Hematopoietic multipotent progenitor cell (in vitro differentiated cells): ENCODE measurements around the gene SNX33. TPM values are rescaled to one million over a fixed set of nuclear protein-coding genes. Genes with fewer than 3 reads are reported as not detected.
A peak's percentile ranks its signal among the peaks of the same experiment; 100 is the strongest.
"Not testable (repeated sequence)": the region's sequence is repeated elsewhere in the genome, so short reads cannot be mapped to it uniquely, and the experiment has no call there.

Experiments used
- DNase-seq, 3 donors: peaks; one replicate each; pipeline ENCODE4 v3.0.0-alpha.2; 2011 to 2015; ENCODE audit warnings: low read depth in 2 of 3, low spot score in 2 of 3
- total RNA-seq: library from RNA; depleted of rRNA; stranded (reverse); fragments of >200 nt; gene quantifications from one replicate; pipeline ENCODE4 v1.2.3, GENCODE V29; 2012

The SNX33 gene
- total RNA-seq, 1 donor = 10.5 TPM

GRCh38 chr15:75680007-75680789 is 32.5 kb downstream of the SNX33 start:
- DNase-seq = no peak

DNA sequence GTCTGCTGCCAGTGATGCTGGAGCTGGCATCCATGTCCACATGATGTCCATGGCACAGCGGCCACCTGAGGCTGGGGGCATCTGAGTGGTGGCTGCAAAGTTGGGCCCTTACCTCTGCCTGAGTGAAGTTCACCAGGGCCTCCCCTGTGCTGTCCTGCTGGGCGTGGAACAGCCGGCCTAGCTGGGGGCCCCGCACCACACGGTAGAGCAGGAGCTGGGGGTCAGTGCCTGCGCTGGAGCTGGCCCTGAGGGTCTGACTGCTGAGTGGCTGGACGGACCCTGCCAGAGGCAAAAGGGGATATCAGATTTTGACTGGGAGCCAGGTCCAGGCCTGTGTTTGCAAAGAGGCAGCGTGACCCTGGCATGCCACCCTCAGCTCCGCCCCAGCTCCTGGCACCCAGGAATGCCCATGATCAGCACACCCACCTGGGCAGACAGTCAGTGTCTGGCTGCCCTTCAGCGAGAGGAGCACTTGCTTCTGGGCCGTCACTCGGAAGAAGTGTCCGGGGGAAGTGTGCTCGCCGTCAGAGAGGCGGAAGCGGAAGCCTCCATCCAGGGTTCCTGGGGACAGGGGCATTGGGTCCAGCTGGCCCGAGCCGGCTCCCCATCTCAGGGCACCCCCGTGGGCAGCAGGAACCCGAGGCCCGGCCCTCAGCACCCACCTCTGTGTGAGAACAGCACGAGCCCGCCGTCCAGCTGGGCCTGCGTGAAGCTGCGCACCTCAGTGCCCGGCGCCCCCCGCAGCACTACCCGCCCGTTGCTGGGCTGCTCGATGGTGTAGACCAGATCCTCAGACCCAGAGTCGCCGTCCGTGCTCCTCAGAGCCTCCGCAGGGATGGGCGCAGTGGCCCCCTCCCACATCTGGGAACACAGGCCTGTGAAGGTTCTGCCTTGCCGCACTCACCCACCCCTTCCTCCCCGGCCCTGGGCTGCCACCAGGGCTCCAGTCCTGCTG is 34.7 kb downstream of the SNX33 start:
- DNase-seq = no peak

GRCh38 chr15:75683646-75684312 is 36.1 kb downstream of the SNX33 start:
- DNase-seq = peak in 2 of 3 donors; percentile 72 to 77

DNA sequence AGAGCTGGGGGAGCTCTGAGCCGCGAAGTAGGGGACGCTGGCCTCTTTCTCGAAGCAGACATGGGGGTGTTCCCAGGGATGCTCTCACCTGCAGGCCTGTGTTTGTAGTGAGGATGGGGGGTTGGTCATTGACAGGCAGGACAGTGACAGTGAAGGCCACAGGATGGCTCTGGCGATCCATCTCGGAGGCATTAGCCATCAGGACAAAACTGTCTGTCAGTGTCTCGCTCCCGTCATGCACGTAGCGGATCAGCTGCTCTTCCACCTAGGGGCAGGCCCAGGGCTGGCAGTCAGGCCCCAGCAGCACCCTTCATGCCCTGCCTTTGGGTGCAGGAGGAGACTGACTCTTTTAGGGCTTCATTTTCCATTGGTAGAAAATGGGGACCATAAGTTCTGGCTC is 36.9 kb downstream of the SNX33 start:
- DNase-seq = no peak

DNA sequence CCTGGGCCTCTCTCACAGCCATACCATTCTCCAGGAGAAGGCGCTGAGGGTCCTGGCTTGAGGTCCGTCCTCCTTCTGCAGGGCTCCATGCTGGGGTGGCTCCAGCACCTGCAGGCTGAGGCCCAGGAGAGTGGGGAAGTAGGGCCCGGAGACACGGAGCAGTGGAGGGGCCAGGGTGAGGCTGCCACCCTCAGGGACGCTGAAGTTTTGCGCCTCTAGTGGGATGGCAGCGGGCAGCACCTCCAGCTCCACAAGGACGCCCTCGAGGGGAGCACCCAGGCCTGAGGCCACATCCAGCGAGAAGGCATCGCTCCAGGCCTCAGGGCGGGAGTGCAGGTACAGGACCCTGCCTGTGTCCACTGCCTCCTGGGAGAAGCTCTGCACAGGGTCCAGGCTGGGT is 37.5 kb downstream of the SNX33 start:
- no peak for DNase-seq

- DNase-seq = peak; percentile 22 to 80 (median 64)
Observed at GRCh38 chr15:75686212-75686642, 38.5 kb downstream of the SNX33 start.

DNA sequence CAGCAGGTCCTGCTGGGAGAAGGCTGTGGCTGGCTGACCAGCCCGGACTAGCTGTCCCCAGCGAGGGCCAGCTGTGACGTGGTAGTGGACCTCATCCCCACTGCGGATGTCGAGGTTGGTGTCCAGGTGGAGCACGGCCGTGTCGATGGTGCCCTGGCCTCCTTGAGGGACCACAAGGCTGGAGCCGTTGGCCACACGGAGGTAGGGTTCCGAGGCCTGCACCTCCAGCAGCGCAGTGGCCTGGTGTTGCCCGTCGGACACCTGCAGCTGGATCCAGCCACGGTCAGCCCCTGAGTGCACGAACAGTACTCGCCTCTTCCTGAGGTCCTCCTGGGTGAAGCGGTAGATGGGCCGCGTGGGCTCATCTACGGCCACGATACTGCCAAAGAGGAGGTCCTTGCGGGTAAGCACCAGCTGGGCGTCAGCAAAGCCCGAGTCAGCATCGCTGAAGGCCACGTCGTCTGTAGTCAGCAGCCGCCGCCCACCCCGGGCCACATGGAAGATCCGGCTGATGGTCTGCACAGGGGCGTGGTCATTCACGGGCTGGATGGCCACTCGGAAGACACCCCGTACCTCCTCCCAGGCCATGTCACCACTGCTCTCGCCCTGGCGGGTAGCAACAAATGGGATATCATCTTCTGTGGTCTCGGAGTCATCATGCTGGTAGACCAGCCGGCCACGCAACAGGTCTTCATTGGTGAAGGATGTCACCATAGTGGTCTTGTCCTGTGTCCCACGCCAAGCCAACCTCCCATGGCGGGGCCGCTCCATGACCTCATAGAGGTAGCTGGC is 40.0 kb downstream of the SNX33 start:
- no peak for DNase-seq

DNA sequence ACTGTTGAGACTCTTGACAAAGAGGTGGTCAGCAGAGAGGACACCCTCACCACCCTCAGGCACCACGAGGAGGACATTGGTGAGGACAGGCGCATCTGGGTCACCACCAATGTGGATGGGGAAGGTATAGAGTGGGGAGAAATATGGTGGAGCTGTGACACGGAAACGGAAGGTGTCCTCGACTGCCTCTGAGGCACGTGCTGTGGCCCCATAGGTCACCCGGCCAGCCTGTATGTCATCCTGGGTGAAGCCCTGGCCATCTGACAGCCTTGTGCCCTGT is 40.5 kb downstream of the SNX33 start:
- DNase-seq = no peak

GRCh38 chr15:75688831-75689230 is 41.1 kb downstream of the SNX33 start:
- DNase-seq = no peak

GRCh38 chr15:75689429-75689828 is 41.7 kb downstream of the SNX33 start:
- not testable (repeated sequence) for DNase-seq

DNA sequence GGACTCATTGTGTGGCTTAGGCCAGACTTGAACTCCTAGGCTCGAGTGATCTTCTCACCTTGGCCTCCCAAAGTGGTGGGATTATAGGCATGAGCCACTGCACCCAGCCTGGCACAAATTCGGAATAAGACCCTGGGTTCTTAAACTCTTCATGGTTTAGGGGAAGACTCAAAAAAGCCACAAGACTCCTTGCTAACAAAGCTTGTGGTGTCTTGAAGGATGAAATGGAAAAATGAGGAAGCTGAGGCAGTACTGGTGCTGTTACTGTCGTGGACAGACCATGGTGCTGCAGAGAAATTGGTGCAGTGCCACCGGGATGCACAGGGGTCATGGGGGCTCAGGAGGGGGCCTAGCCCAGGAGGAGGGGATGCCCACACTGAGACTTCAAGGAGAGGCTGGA is 44.6 kb downstream of the SNX33 start:
- DNase-seq = peak in 1 of 3 donors; percentile 21

GRCh38 chr15:75693028-75693427 is 45.3 kb downstream of the SNX33 start:
- DNase-seq = not testable (repeated sequence)

DNA sequence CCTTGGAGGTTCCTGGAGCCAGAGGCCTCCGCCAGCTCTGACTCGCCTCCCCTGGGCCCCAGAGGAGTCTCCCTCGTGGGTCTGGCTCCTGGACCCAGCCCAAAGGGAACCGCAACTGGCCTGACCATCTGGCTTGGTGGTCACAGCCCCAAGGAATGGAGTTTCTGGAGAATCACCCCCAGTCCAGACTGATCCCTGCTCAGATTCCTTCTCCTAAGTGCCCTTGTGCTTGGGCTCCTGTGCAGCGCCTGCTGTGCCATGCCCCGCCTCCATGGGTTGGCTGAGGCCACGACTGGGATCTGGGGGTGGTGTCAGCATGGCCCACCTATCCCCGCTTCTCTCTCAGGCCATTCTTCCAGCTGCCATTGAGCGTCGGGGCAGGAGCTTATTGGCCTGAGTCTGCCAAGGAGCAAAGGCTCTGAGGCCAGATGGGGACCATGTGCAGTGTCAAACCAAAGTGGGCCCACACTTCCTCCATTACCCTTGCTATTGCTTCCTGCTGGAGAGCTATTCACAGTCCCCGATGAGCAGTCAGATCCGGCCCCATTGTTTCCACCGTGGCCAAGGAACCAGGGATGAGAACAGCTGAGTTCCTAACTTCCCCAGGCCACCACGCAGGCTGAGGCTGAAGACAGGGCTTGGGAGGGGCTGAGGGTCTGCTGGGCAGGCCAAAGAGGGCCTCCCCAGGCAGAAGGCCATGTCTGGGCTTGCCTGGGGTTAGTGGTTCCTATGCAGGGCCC is 46.0 kb downstream of the SNX33 start:
- peak in 2 of 3 donors; percentile 22 to 54 for DNase-seq

DNA sequence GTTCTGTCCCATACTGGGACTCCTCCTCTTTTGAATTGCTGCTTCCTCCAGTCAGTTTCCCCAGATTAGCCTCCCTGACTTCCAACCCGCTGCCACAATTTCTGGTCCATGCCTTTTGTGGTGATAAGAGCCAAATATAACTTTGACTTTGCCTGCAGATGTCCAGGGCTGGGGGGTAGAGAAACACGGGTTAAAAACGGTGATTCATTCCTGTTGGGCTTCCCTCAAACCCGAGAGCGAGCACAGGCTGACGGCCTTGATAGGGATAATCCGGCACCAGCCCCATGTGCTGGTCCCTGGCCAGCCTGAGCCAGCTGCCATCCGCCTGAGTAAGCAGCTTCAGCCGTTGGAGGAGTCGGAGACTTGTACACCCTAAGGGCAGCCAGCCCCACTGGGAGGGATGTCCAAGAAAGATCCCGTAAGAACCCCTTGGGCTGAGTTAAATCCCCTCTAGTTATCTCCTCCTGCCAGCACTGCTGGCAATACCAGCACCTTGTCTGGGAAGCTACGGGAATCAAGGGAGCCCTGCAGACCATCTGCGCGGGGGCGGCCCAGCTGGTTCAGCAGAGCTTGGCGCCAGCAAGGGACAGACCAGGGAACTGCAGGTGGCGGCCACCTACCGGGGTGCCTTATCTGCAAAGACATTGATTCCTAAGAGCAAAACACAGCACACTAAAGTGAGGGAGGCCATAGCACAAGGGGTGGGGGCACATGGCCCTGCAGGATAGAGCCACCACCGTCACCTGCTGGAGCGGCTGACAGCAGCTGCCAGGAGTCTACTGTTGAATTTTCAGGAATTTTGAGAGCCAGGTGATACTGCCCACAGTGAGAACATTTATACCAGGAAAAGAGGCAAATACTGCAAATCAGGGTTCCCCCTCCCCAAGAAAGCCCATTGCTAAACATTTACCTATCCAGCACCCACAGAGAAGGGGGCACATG is 46.8 kb downstream of the SNX33 start:
- DNase-seq = peak in 2 of 3 donors; percentile 61 to 69

GRCh38 chr15:75695220-75695619 is 47.5 kb downstream of the SNX33 start:
- peak in 2 of 3 donors; percentile 53 to 57 for DNase-seq

DNA sequence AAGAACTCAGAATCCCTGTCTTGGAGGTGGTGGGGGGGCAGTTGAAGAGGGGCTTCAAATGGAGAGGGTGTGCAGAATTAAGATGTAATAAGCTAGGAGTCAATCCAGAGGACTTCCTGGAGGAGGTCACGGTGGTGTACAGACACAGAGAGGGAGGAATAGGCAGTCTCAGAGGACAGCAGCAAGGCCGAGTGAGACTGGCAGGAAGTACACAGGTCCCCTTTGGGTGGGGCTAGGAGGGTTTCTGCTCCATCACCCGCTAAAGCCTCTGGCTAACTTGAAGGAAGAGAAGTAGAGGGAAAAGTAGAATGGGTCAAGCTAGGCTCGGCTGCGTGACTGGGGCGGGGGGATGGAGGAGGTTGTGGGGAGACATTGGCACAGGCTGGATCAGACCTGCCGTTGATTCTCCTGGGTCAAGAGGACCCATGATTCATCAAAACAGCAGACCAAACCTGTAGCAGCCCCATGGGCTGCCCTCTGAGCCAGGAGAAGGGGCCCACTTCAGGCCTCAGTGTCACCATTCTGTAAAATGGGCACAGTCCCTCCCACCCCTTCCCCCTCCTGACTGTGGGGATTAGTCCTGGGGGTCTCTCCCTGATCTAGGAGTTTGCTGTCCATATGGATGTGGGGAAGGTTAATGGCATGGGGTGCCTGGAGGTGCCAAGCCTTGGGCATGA is 48.1 kb downstream of the SNX33 start:
- no peak for DNase-seq

DNA sequence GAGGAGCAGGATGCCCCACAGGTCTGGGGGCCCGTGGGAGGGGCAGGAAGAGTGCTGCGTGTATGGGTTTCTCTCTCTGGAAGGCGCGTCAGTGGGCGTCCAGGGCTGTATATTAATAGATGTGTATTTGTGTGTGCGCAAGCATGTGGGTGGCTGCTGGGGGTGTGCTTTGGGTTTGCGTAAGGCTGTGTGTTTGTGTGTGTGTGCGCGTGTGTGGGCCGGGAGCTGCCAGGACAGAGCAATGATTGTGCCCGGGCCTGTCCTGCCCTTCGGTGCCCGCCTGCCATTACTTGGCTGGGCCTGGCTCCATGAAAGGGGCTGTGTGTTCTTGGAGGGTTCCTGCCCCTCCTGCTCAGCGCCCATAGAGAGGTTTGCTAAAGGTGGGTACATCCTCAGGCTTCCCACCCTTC is 48.6 kb downstream of the SNX33 start:
- DNase-seq = no peak

- DNase-seq = no peak
Observed at GRCh38 chr15:75696854-75697259, 49.1 kb downstream of the SNX33 start.
